Endothelial cell (in vitro differentiated cells): Measurements from ENCODE around the gene LYZL4. TPM values are rescaled to one million over a fixed set of nuclear protein-coding genes. Genes with fewer than 3 reads are reported as not detected.

ENCODE experiments used
- DNase-seq: peaks from one replicate; pipeline ENCODE4 v3.0.0; 2021; ENCODE audit warnings: low spot score
- H3K27ac Mint-ChIP-seq: one replicate; pipeline ENCODE4 v1.8.0; 2021; ENCODE audit warnings: mixed read lengths, inconsistent platforms; ENCODE audit not compliant: unreplicated experiment
- H3K27me3 Mint-ChIP-seq: one replicate; pipeline ENCODE4 v1.8.0; 2021; ENCODE audit warnings: mild to moderate bottlenecking, moderate library complexity, mixed read lengths, inconsistent platforms; ENCODE audit not compliant: unreplicated experiment
- H3K36me3 Mint-ChIP-seq: one replicate; pipeline ENCODE4 v1.8.0; 2021; ENCODE audit warnings: mild to moderate bottlenecking, low read depth, mixed read lengths, inconsistent platforms; ENCODE audit not compliant: unreplicated experiment
- H3K4me1 Mint-ChIP-seq: one replicate; pipeline ENCODE4 v1.8.0; 2021; ENCODE audit warnings: mild to moderate bottlenecking, mixed read lengths, inconsistent platforms; ENCODE audit not compliant: unreplicated experiment
- H3K4me3 Mint-ChIP-seq: one replicate; pipeline ENCODE4 v1.8.0; 2021; ENCODE audit warnings: mild to moderate bottlenecking, mixed read lengths, inconsistent platforms; ENCODE audit not compliant: unreplicated experiment
- H3K9me3 Mint-ChIP-seq: one replicate; pipeline ENCODE4 v1.8.0; 2021; ENCODE audit warnings: mixed read lengths, inconsistent platforms; ENCODE audit not compliant: unreplicated experiment
- CTCF ChIP-seq: fragments of 200-600 bp; sonication (generic); IDR thresholded peaks from one replicate; pipeline ENCODE4 v1.5.0; 2021; ENCODE audit warnings: antibody characterized with exemption; ENCODE audit not compliant: unreplicated experiment
- total RNA-seq: library from RNA; stranded (reverse); fragmentation: NEBNext Ultra II Directional; extraction: Animal tissue kit (Norgen Biotek cat#: 25700); gene quantifications from one replicate; pipeline ENCODE4 v1.2.1, GENCODE V29; 2021; ENCODE audit not compliant: unreplicated experiment

The LYZL4 gene
- total RNA-seq, 1 donor from 2014 or later: not detected

DNA sequence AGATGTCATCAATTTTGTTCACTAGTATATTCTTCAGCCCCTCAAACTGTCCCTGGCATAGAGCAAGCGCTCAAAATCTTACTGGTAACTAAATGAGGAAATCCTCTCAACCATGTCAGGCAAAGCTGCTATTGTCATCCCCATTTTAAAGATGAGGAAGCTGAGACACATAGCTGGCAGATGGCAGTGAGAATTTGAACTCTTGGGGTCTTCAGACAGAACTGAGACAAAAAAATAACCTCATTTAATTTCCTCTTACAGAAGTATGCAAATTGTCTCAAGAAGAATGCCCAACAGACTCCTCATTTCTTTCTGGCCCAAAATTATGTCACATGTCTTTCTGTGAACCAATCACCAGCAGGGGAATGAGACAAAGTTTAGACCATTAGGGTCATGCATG lies 40.2 kb upstream of the LYZL4 start:
- Mint-ChIP-seq H3K27me3 (peaks cover 4% of the 10 kb centered on the region), H3K36me3 (no peaks in the 10 kb centered on the region), H3K4me3 (no peak overlapping the region), H3K9me3 (no peaks in the 10 kb centered on the region), H3K27ac (peak overlapping the region; percentile 12), H3K4me1 (peaks cover 8% of the 10 kb centered on the region)
- DNase-seq: no peak
- no peak for TF ChIP-seq CTCF

- no peak for DNase-seq
- Mint-ChIP-seq H3K27me3 (peaks cover 4% of the 10 kb centered on the region), H3K27ac (no peak overlapping the region), H3K4me3 (no peak overlapping the region), H3K36me3 (no peaks in the 10 kb centered on the region), H3K9me3 (no peaks in the 10 kb centered on the region), H3K4me1 (peaks cover 8% of the 10 kb centered on the region)
- TF ChIP-seq CTCF: no peak
Measured at GRCh38 chr3:42447481-42447880, 37.1 kb upstream of the LYZL4 start.

DNA sequence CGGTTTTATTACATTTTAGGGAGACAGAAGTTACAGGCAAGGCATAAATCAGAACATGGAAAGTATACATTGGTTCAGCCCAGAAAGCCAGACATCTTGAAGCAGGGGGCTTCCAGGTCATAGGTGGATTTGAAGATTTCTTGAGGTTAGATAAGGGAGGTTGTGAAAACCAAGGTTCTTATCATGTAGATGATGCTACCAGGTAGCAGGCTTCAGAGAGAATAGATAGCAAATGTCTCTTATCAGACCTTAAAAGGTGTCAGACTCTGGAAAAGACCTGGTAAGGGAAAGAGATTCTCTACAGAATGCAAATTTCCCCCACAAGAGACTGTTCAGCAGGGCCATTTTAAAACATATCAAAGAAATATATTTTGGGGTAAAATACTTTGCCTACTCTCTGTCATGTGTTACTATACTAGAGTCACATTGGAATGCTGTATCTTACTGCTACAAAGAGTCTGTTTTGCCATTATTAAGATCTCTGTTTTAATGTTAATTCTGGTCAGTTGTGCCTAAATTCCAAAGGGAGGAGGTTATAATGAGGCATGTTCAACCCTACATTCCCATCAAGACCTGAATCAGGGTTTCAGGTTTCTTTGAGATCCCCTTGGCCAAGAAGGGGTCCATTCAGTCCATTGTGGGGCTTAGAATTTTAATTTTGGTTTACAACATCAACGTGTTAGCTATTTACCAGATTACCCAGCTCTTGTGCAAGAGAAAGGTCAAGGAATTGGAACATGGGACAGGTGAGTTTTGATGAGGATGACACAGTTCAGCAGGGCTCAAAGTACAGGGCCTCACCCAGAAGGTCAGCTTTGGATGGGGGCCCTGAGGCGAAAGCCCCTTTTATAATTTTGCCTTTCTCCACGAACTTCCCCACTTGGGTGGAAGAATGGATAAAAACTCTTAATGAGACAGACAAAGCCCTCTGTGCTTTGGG lies 36.0 kb upstream of the LYZL4 start:
- DNase-seq: no peak
- no peak for TF ChIP-seq CTCF
- Mint-ChIP-seq H3K4me3 (no peak overlapping the region), H3K9me3 (no peaks in the 10 kb centered on the region), H3K27me3 (peaks cover 4% of the 10 kb centered on the region), H3K27ac (no peak overlapping the region), H3K36me3 (no peaks in the 10 kb centered on the region), H3K4me1 (peaks cover 4% of the 10 kb centered on the region)

GRCh38 chr3:42443819-42444436 lies 33.5 kb upstream of the LYZL4 start:
- Mint-ChIP-seq H3K27me3 (peaks cover 4% of the 10 kb centered on the region), H3K27ac (no peak overlapping the region), H3K36me3 (no peaks in the 10 kb centered on the region), H3K9me3 (no peaks in the 10 kb centered on the region), H3K4me3 (no peak overlapping the region), H3K4me1 (no peaks in the 10 kb centered on the region)
- TF ChIP-seq CTCF: peak; percentile 90
- DNase-seq: peak; percentile 95

DNA sequence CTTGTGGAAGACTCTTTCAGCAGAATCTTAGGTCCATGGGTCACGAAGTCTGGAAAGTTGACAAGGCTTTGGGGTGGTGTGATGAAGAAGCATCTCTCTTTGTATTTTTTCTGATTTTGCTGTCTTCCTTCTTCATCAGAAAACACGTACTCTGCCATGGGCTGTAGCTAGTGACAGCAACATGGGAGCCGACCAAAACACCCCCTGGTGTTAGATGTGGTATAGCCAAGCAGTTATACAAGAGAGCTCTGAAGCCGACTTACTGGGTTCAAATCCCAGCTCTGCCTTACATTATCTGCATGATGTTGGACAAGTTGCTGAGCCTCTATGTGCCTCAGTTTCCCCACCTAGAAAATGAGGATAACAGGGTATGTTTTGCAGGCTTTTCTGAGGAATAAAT lies 32.9 kb upstream of the LYZL4 start:
- H3K4me3 Mint-ChIP-seq: no peak overlapping the region
- no peaks in the 10 kb centered on the region for H3K4me1 Mint-ChIP-seq
- no peak overlapping the region for H3K27ac Mint-ChIP-seq
- TF ChIP-seq CTCF: no peak
- H3K27me3 Mint-ChIP-seq: peaks cover 1% of the 10 kb centered on the region
- H3K9me3 Mint-ChIP-seq: no peaks in the 10 kb centered on the region
- no peaks in the 10 kb centered on the region for H3K36me3 Mint-ChIP-seq
- no peak for DNase-seq
